K562 (cell line): ENCODE data around the gene FAM83E. TPM values are rescaled to one million over a fixed set of nuclear protein-coding genes. Genes with fewer than 3 reads are reported as not detected.

ENCODE experiments used
- ARID1B ChIP-seq: fragments of 450-650 bp; IDR thresholded peaks from 2 replicates; pipeline ENCODE4 v1.6.1; 2016; ENCODE audit warnings: antibody characterized with exemption, mild to moderate bottlenecking, inconsistent platforms
- ARID2 ChIP-seq: fragments of 450-650 bp; IDR thresholded peaks from 2 replicates; pipeline ENCODE4 v1.6.1; 2017; ENCODE audit warnings: antibody characterized with exemption, mild to moderate bottlenecking
- BMI1 ChIP-seq: fragments of 150-350 bp; IDR thresholded peaks from 2 replicates; pipeline ENCODE4 v1.6.1; 2014; ENCODE audit warnings: low read length
- CBX5 ChIP-seq: IDR thresholded peaks from 2 replicates; pipeline ENCODE4 v1.6.1; 2014; ENCODE audit warnings: low read depth, borderline replicate concordance
- CBX8 ChIP-seq: fragments of 200-600 bp; sonication (generic); IDR thresholded peaks from 2 replicates; pipeline ENCODE4 v1.6.1; 2012; ENCODE audit warnings: borderline replicate concordance, mixed run types, low read depth, mild to moderate bottlenecking, moderate library complexity, mixed read lengths, low read length, control low read depth, inconsistent platforms; ENCODE audit not compliant: poor library complexity, severe bottlenecking; ENCODE audit errors: extremely low read depth
- CEBPZ ChIP-seq: fragments of 150-350 bp; IDR thresholded peaks from 2 replicates; pipeline ENCODE4 v1.6.1; 2014; ENCODE audit warnings: low read depth, mild to moderate bottlenecking, low read length, borderline replicate concordance
- ELF1 ChIP-seq: fragments of 200-800 bp; sonication (Bioruptor generic); IDR thresholded peaks from 2 replicates; pipeline ENCODE4 v1.6.1; 2016; ENCODE audit warnings: missing genetic modification characterization, missing compliant biosample characterization
- EP300 ChIP-seq: IDR thresholded peaks from 2 replicates; pipeline ENCODE4 v1.6.1; 2012; ENCODE audit warnings: low read length, improper control_type of control experiment
- ETS1 ChIP-seq: conservative IDR thresholded peaks from 2 replicates; pipeline ENCODE4 v1.6.1; 2011; ENCODE audit warnings: low read depth, mild to moderate bottlenecking, low read length; ENCODE audit not compliant: control insufficient read depth
- FIP1L1 ChIP-seq: fragments of 200-400 bp; formaldehyde crosslinking; IDR thresholded peaks from 2 replicates; pipeline ENCODE4 v1.6.1; 2018; ENCODE audit warnings: mild to moderate bottlenecking, low read depth, low read length; ENCODE audit not compliant: poor library complexity, severe bottlenecking
- FOXA1 ChIP-seq: fragments of 450-650 bp; IDR thresholded peaks from 2 replicates; pipeline ENCODE4 v1.6.1; 2016; ENCODE audit warnings: mild to moderate bottlenecking, borderline replicate concordance
- HDAC2 ChIP-seq: fragments of 450-650 bp; IDR thresholded peaks from 2 replicates; pipeline ENCODE4 v1.6.1; 2016; ENCODE audit warnings: mild to moderate bottlenecking
- HEY1 ChIP-seq: fragments of 250-450 bp; sonication (Bioruptor Pico); IDR thresholded peaks from 2 replicates; pipeline ENCODE4 v1.5.0; 2020; ENCODE audit warnings: mild to moderate bottlenecking, moderate library complexity, borderline replicate concordance
- KLF1 ChIP-seq: fragments of 450-650 bp; IDR thresholded peaks from 2 replicates; pipeline ENCODE4 v1.6.1; 2016; ENCODE audit warnings: missing genetic modification characterization, missing compliant biosample characterization
- MCM5 ChIP-seq: fragments of 450-650 bp; IDR thresholded peaks from 2 replicates; pipeline ENCODE4 v1.6.1; 2016; ENCODE audit warnings: low read depth
- NCOA1 ChIP-seq: fragments of 450-650 bp; IDR thresholded peaks from 2 replicates; pipeline ENCODE4 v1.6.1; 2016; ENCODE audit warnings: low read depth
- RAD51 ChIP-seq: fragments of 450-650 bp; IDR thresholded peaks from 2 replicates; pipeline ENCODE4 v1.7.1; 2016; ENCODE audit warnings: low read depth, mild to moderate bottlenecking, borderline replicate concordance
- RBM34 ChIP-seq: fragments of 200-400 bp; formaldehyde crosslinking; IDR thresholded peaks from 2 replicates; pipeline ENCODE4 v1.6.1; 2018; ENCODE audit warnings: low read length, borderline replicate concordance; ENCODE audit not compliant: insufficient read depth
- SMARCA5 ChIP-seq: fragments of 450-650 bp; IDR thresholded peaks from 2 replicates; pipeline ENCODE4 v1.6.1; 2016
- TFAM ChIP-seq: fragments of 250-450 bp; sonication (Bioruptor Pico); conservative IDR thresholded peaks from 2 replicates; pipeline ENCODE4 v1.5.0; 2021; ENCODE audit warnings: mild to moderate bottlenecking, moderate library complexity
- ZNF140 ChIP-seq: fragments of 250-450 bp; sonication (Bioruptor Pico); IDR thresholded peaks from 2 replicates; pipeline ENCODE4 v1.8.0; 2021; ENCODE audit warnings: moderate library complexity, mild to moderate bottlenecking, inconsistent platforms
- ZNF644 ChIP-seq: fragments of 200-800 bp; sonication (Bioruptor generic); IDR thresholded peaks from 2 replicates; pipeline ENCODE4 v1.6.1; 2016; ENCODE audit warnings: low read depth, missing genetic modification characterization, missing compliant biosample characterization
- polyA plus RNA-seq, 8 experiments: library from polyadenylated mRNA; depleted of rRNA in 4 of 8; stranded (reverse) in 5 of 8; unstranded in 3 of 8; fragments of >200 nt; fragmentation: Nextera tagmentation in 2 of 8; fragmentation: Illumina TruSeq in 1 of 8; extraction: Ambion mirVana in 2 of 8; extraction: Trizol in 1 of 8; gene quantifications; 2 replicates each; pipeline versions ENCODE4 v1.2.1 to v1.2.3, GENCODE V29; 2011 to 2014; ENCODE audit warnings: inconsistent platforms in 1 of 8, missing spikeins in 1 of 8
- total RNA-seq, 7 experiments: library from RNA; depleted of rRNA in 6 of 7; stranded (reverse); fragments of >200 nt in 6 of 7; fragmentation: Illumina TruSeq in 2 of 7; extraction: Trizol in 2 of 7; gene quantifications; 2 replicates each; pipeline versions ENCODE4 v1.2.1 to v1.2.3, GENCODE V29; 2011 to 2021; ENCODE audit warnings: low replicate concordance in 1 of 7
- TF ChIP-seq, protein P1 (sequence below): sonication (generic); formaldehyde crosslinking; IDR thresholded peaks from 2 replicates; pipeline ENCODE4 v1.8.0; 2023; ENCODE audit warnings: mild to moderate bottlenecking, missing genetic modification reagents
- TF ChIP-seq, protein P2 (sequence below): fragments of 250-450 bp; sonication (Bioruptor Pico); IDR thresholded peaks from 2 replicates; pipeline ENCODE4 v1.8.0; 2021; ENCODE audit warnings: moderate library complexity, mild to moderate bottlenecking, inconsistent platforms

The FAM83E gene
- total and polyA plus RNA-seq, 9 of the 15 experiments (the other 6 are each of a cell fraction or from before 2014, with no cell fraction given), result 0.15 to 0.87 (median 0.29) TPM; not detected in 4

DNA sequence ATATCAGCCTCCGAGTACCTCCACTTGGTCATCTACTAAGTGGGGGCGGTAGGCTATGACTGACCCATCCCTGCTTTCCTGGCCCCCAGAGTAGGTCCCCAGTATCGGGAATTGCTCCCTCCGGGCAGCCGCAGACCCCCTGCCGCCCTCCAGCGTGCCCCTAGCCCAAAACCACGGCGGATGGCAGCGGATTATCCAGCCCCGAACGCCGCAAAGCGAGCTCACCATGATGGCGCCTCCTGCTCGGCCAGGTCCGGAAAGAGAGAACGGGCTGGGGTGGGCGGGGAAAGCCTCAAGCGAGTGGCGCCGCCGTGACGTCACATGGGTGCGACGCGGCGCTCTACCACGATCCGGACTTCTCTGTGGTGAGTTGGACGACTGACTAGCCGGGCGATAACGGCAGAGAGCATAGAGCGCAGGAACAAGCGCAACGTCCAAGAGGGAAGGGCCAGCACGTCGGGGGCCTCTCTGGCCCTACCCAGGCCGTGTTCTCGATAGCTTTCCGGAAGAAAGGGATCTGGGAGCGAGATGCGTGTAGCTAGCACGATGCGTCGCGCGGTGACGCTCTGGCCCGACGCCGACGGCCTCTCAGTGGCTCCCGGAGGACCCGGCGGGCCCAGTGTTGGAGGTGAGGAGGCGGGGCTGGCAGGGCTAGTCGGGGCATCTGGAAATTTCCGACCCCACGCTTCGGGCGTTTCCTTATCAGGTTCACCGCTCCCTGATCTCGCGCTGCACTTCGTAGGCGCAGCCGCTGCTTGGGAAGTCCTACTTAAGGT, 4.2 kb upstream of the FAM83E start, which contains the start of the genes RPL18 and SPHK2 (continued):
- TF ChIP-seq, protein P1, sequence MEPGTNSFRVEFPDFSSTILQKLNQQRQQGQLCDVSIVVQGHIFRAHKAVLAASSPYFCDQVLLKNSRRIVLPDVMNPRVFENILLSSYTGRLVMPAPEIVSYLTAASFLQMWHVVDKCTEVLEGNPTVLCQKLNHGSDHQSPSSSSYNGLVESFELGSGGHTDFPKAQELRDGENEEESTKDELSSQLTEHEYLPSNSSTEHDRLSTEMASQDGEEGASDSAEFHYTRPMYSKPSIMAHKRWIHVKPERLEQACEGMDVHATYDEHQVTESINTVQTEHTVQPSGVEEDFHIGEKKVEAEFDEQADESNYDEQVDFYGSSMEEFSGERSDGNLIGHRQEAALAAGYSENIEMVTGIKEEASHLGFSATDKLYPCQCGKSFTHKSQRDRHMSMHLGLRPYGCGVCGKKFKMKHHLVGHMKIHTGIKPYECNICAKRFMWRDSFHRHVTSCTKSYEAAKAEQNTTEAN (CRISPR knock-in tag), result 0 out of 2 replicates have a peak, but pooled peaks have one; percentile 73
- TF ChIP-seq ZNF140, result no peak
- TF ChIP-seq HEY1 (CRISPR knock-in tag), result no peak
- peak; percentile 99 for TF ChIP-seq ELF1
- peak; percentile 67; the same call in 1 of the 2 replicates for TF ChIP-seq ETS1
- TF ChIP-seq ZNF644, result no peak
- no peak for TF ChIP-seq CBX5
- TF ChIP-seq CEBPZ, result no peak
- no peak for TF ChIP-seq MCM5
- TF ChIP-seq BMI1, result no peak
- TF ChIP-seq, protein P2, sequence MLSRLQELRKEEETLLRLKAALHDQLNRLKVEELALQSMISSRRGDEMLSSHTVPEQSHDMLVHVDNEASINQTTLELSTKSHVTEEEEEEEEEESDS, result no peak
- peak; percentile 69 for TF ChIP-seq EP300
- peak; percentile 70 for TF ChIP-seq KLF1 (tag)
- TF ChIP-seq SMARCA5, result no peak
- TF ChIP-seq NCOA1, result no peak
- TF ChIP-seq TFAM (CRISPR knock-in tag), result no peak
- TF ChIP-seq CBX8, result no peak
- TF ChIP-seq RBM34, result no peak
- no peak for TF ChIP-seq ARID2
- TF ChIP-seq FOXA1, result no peak
- TF ChIP-seq RAD51, result no peak
- peak; percentile 80 for TF ChIP-seq FIP1L1
- TF ChIP-seq HDAC2, result no peak
- peak; percentile 60; the same call in 1 of the 2 replicates for TF ChIP-seq ARID1B
